C4-2B (cell line): ENCODE results near the gene EPN1.

Experiments
- H3K27ac ChIP-seq: fragments of 450-650 bp; 2 replicates; pipeline ENCODE4 v1.5.1; 2017
- ZFX ChIP-seq: fragments of 450-650 bp; IDR thresholded peaks from 2 replicates; pipeline ENCODE4 v1.6.1; 2017
- TF ChIP-seq, protein P1 (sequence below): fragments of 450-650 bp; conservative IDR thresholded peaks from 2 replicates; pipeline ENCODE4 v1.5.1; 2017; ENCODE audit warnings: mild to moderate bottlenecking

Gene EPN1

DNA sequence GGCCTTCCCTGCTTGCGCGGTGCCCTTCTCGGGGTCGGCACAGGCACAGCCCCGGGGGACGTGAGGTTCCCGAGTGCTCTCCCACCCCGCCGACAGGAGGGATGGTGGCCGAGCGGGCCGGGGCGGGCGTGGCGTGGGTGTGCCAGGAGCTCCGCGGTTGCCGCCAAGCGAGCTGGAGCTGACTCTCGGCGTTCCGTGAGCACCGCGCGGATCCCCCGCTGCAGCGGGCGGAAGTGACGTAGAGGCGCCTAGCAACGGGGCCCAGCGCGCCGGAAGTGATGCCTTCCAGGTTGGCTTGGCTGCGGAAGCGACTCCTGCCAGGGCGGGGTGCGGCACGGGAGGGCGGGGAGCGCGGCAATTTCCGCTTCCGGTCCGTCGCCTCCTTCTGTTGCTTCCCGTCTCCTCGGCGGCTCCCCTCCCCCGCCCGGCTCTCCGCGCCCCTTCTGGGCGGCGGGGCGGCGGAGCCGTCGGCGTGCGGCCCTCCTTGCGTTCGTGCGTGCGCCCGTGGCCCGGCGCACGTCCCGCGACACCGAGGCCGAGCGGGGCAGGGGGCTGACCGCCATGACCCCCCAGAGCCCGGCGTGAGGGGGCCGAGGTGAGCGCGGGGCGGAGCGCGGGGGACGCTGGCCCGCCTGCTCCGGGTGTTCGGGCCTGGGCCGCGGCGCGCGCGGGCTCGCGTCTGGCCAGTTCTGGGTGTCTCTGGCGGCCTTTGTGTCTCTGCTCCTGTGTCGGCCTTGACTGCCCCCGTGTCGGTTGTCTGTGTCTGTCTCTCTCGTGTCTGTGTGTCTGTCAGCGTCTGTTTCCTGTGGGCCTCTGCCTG is at the start of gene EPN1:
Gene EPN1 (plus strand): TSS at position 386 of the 820 bp plus-strand sequence. CDS start 3,402 bp downstream, outside the sequence.
- peak within 1 kb of the TSS; percentile 98 for H3K27ac ChIP-seq
- TF ChIP-seq ZFX, result peak; percentile 88; the same call in 1 of the 2 replicates
- TF ChIP-seq, protein P1, sequence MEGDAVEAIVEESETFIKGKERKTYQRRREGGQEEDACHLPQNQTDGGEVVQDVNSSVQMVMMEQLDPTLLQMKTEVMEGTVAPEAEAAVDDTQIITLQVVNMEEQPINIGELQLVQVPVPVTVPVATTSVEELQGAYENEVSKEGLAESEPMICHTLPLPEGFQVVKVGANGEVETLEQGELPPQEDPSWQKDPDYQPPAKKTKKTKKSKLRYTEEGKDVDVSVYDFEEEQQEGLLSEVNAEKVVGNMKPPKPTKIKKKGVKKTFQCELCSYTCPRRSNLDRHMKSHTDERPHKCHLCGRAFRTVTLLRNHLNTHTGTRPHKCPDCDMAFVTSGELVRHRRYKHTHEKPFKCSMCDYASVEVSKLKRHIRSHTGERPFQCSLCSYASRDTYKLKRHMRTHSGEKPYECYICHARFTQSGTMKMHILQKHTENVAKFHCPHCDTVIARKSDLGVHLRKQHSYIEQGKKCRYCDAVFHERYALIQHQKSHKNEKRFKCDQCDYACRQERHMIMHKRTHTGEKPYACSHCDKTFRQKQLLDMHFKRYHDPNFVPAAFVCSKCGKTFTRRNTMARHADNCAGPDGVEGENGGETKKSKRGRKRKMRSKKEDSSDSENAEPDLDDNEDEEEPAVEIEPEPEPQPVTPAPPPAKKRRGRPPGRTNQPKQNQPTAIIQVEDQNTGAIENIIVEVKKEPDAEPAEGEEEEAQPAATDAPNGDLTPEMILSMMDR, result no peak

GRCh38 chr19:55626350-55626749 is 48.7 kb upstream of the EPN1 start:
- TF ChIP-seq, protein P1, result no peak
- no peak for TF ChIP-seq ZFX
- no peak overlapping the region for H3K27ac ChIP-seq

DNA sequence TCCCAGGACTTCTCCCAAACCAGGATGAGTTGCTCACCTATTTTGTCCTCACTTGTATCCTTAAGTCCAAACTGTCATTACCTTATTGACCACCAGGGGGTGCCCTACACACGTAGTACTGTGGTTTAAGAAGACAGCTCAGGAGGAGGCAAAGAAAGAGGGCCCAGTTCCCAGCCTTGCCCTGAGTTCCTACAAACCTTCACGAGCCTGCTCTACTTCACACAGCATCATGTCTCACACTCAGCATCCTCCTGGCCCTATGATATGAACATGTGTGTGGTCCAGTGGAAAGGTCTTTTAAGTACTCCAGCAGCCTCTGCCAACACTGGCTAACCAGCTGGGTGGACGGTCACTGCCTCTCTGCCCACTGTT is 42.6 kb upstream of the EPN1 start:
- no peak overlapping the region for H3K27ac ChIP-seq
- TF ChIP-seq, protein P1, result peak; percentile 86
- TF ChIP-seq ZFX, result no peak

DNA sequence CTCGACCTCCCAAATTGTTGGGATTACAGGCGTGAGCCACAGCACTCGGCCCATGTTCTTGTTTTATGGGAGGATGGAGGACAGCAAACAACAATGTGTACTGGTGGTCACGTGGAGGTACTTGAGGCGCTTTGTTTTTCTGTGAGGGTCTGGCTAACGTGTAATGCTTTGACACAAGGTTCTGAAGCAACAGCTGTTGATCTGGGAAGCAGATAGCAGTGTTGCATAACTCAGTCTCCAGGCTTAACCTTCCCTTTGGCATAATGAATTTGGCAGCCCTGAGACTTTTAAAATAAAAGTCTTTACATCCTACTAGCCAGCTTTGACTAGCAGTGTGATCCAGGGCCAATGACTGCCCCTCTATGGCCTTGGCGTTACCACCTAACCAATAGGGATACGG is 41.2 kb upstream of the EPN1 start:
- H3K27ac ChIP-seq, result no peak overlapping the region
- TF ChIP-seq, protein P1, result no peak
- no peak for TF ChIP-seq ZFX

GRCh38 chr19:55635334-55635717 is 39.7 kb upstream of the EPN1 start:
- H3K27ac ChIP-seq, result peak overlapping the region; percentile 90
- TF ChIP-seq, protein P1, result no peak
- TF ChIP-seq ZFX, result no peak

DNA sequence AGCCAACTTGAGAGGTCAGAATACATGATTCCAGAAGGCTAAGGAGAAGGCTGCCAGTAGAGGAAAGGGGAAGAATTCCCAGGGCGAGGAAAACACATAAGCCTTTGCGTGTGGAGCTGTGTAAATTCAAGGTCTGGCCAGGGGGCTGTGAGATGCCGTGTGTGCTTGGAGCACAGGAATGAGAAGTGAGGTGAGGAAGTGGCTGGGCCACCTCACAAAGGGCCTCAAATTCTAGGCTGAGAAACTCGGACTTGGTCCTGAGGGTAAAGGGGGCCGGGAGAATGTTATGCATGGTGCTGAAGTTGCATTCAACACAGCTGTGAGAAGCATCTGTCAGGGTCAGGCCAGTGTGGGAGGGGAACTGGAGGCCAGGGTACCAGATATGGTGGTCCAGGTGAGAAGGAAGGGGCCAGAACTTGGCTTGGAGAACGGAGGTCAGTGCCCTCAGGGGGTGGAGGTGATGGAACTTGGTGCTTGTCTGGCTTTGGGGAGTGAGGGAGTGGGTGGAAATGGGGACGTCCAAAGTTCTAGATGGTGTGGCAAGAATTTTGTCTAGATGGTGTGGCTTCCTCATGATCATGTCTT is 39.1 kb upstream of the EPN1 start:
- TF ChIP-seq, protein P1, result no peak
- TF ChIP-seq ZFX, result no peak
- peak overlapping the region; percentile 90 for H3K27ac ChIP-seq

DNA sequence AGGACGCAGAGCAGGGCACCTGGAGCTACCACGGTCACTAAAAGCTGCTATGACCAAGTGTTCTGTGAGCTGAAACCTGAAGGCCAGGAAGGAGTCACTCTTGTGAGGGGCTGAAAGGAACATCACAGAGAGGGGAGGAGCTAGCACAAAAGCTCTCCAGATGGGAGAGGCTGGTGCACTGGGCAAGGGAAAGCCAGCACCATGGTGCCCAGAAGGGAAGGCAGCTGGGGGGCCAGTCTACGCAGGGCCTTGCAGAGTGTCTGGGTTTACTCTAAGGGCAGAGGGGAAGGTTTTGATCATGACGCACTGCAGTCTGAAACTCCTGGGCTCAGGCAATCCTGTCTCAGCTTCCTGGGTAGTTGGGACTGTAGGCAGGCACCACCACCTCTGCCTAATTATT is 38.3 kb upstream of the EPN1 start:
- TF ChIP-seq, protein P1, result no peak
- TF ChIP-seq ZFX, result no peak
- H3K27ac ChIP-seq, result no peak overlapping the region
